D341Med (cell line): ENCODE results near the gene CFH.
"Not testable (repeated sequence)": the region's sequence is repeated elsewhere in the genome, so short reads cannot be mapped to it uniquely, and the experiment has no call there.

Source experiments
- DNase-seq: peaks from one replicate; pipeline ENCODE4 v3.0.0; 2012; ENCODE audit warnings: low spot score

CFH gene

DNA sequence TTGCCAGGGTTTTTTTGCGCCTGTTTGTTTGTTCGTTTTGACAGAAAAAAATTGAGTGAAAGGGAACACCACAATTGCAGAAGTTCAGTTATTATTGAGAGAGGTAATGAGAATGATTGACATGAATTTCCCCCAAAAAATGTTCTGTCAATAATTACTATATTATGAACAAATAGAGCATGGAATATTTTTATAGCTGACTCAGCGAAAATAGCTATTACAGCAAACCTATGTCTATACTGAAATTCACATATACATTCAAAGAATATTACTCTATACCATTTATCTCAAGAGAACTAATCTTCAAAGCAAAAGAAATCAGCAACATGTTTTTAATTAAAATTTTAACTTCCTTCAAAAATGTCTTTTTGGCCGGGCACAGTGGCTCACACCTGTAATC, 118.0 kb downstream of the CFH start:
- not testable (repeated sequence) for DNase-seq

DNA sequence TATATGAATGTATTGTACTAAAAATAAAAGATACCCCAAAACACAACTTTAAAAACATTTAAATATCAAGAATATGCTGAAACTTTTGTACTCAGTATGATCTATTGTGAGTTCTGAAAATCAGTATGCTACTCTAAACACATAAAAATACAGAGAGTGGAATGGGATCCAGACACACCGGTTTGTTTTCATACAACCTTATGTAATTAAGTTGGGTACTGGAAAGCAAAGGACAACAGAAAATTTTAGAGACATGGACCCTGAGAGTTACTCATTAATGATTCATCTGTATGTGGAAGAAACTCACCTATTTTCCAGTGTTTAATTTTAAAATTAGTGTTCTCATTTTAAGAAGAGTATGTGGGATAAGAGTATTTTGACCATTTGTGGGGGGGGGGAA, 121.9 kb downstream of the CFH start:
- no peak for DNase-seq

DNA sequence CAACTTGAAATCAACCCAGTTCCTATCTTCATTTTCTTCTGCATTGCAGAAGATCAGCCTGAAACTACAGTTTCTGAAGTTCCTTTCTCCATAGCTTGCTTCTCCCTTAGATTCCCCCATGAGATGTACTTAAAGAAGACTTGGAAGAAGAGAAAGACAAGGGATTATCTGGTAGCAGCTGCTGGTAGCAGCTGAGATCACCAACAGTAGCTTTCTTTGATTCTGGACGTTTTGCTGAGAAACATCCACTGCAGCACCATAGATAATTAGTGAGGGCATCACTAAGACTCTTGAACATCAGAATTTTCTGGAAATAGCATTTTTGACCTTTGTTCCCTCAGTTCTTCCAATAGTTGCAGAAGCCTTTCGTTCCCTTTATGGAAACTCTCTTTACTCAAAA, 122.3 kb downstream of the CFH start:
- no peak for DNase-seq

DNA sequence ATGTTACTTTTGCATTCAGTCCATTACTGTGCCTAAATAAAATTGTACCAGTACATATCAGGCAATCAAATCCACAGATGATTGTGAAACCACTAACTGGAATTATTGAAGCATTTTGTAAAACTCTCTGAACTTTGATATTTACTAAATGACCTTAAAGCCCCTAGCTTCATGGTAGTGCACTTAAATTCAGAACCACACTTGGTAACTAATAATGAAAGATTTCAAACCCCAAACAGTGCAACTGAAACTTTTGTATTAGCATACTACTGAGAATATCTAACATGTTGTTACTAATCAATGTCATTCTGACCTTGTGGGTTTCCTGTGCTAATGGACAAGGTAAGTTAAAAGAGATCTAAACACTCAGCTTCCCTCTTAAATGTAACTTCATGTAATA, 122.8 kb downstream of the CFH start, which contains the start of gene CFHR3:
CFHR3 (plus strand) TSS at position 238 of the 400 bp plus-strand sequence; CDS start at position 285, 47 bp downstream.
- DNase-seq, result no peak

DNA sequence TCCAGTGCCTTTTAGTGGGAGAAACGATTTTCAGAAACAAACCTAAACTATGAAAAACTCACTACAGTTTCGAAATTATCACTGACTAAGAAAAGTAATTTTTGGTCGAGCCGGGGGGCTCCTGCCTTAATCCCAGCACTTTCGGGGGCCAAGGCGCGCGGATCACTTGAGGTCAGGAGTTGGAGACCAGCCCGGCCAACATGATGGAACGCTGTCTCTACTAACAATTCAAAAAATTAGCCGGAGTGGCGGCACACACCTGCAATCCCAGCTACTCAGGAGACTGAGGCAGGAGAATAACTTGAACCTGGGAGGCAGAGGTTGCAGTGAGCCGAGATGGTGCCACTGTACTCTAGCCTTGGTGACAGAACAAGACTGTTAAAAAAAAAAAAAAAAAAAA, 125.8 kb downstream of the CFH start:
- no peak for DNase-seq

DNA sequence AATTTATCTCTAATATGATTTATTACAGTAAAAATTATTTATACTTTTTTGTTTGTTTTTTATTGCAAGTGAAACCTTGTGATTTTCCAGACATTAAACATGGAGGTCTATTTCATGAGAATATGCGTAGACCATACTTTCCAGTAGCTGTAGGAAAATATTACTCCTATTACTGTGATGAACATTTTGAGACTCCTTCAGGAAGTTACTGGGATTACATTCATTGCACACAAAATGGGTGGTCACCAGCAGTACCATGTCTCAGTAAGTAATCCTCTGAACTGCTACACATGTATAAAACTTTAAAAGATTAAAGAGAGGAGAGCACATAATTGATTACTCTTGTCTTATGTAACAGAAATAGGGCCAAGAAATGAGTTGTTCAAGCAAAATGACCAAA, 127.2 kb downstream of the CFH start:
- no peak for DNase-seq

DNA sequence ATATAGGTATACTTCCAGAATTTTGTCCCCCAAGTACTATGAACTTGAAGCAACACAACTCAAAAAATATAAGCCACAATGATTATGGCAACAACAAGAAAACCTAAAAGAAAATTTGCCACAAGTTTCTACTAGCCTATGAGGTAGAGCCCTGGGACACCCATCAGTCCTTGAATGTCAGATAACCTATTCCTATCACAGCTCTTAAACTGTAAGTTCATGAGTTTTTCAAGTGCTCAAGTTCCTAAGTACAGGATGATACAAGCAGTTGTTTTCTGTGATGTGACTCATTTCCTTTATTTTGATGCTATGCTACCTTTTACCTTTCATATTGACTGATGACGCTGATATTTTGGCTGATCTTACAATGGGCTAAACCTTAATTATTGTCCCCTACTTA, 139.4 kb downstream of the CFH start:
- DNase-seq, result not testable (repeated sequence)

GRCh38 chr1:196794103-196794502, 142.3 kb downstream of the CFH start:
- DNase-seq, result not testable (repeated sequence)
